NOMO-1 (cell line): ENCODE measurements around the gene MYH6.

Source experiments
- DNase-seq, 2 experiments: peaks; one replicate each; lab custom pipeline; 2025; ENCODE audit not compliant: unreplicated experiment in 2 of 2; lab: John Stamatoyannopoulos, UW

Gene MYH6

GRCh38 chr14:23415821-23416778 lies 8.0 kb upstream of the MYH6 start:
- DNase-seq = no peak

GRCh38 chr14:23414906-23415820 lies 7.1 kb upstream of the MYH6 start:
- no peak for DNase-seq

GRCh38 chr14:23414254-23414653 lies 6.2 kb upstream of the MYH6 start:
- DNase-seq = no peak

- no peak for DNase-seq
Measured at GRCh38 chr14:23413681-23414080, 5.6 kb upstream of the MYH6 start.

- DNase-seq = no peak
Measured at GRCh38 chr14:23411563-23412525, 3.8 kb upstream of the MYH6 start.

GRCh38 chr14:23409966-23410635 lies 2.0 kb upstream of the MYH6 start:
- DNase-seq = no peak

- no peak for DNase-seq
Measured at GRCh38 chr14:23409475-23409874, 1.4 kb upstream of the MYH6 start.

- DNase-seq = no peak
Measured at GRCh38 chr14:23408307-23408630, 196 bp upstream of the MYH6 start.

GRCh38 chr14:23406725-23407355 lies 1.2 kb downstream of the MYH6 start:
- DNase-seq = no peak

GRCh38 chr14:23406244-23406643 lies 1.8 kb downstream of the MYH6 start:
- DNase-seq = no peak

GRCh38 chr14:23405516-23406025 lies 2.5 kb downstream of the MYH6 start:
- DNase-seq = no peak

GRCh38 chr14:23405096-23405495 lies 3.0 kb downstream of the MYH6 start:
- DNase-seq = no peak

- DNase-seq = no peak
Measured at GRCh38 chr14:23404331-23404900, 3.7 kb downstream of the MYH6 start.

- DNase-seq = no peak
Measured at GRCh38 chr14:23403908-23404307, 4.2 kb downstream of the MYH6 start.

- DNase-seq = no peak
Measured at GRCh38 chr14:23403139-23403438, 5.0 kb downstream of the MYH6 start.

GRCh38 chr14:23402296-23403138 lies 5.6 kb downstream of the MYH6 start:
- peak; percentile 6 to 31 for DNase-seq

GRCh38 chr14:23401291-23401690 lies 6.8 kb downstream of the MYH6 start:
- DNase-seq = peak in 1 of 2 experiments; percentile 21

- DNase-seq = peak in 1 of 2 experiments; percentile 3
Measured at GRCh38 chr14:23400496-23401149, 7.5 kb downstream of the MYH6 start.
